22Rv1 (cell line): ENCODE results near the gene INTS2.
"Not testable (repeated sequence)": the region's sequence is repeated elsewhere in the genome, so short reads cannot be mapped to it uniquely, and the experiment has no call there.

Experiments used
- ZFX ChIP-seq: fragments of 450-650 bp; IDR thresholded peaks from 2 replicates; pipeline ENCODE4 v1.6.1; 2017; ENCODE audit warnings: antibody characterized with exemption, borderline replicate concordance
- TF ChIP-seq, protein P1 (sequence below): fragments of 450-650 bp; IDR thresholded peaks from 2 replicates; pipeline ENCODE4 v1.5.1; 2017; ENCODE audit warnings: mild to moderate bottlenecking

GRCh38 chr17:61860397-61860796 is 67.4 kb downstream of the INTS2 start:
- TF ChIP-seq, protein P1, sequence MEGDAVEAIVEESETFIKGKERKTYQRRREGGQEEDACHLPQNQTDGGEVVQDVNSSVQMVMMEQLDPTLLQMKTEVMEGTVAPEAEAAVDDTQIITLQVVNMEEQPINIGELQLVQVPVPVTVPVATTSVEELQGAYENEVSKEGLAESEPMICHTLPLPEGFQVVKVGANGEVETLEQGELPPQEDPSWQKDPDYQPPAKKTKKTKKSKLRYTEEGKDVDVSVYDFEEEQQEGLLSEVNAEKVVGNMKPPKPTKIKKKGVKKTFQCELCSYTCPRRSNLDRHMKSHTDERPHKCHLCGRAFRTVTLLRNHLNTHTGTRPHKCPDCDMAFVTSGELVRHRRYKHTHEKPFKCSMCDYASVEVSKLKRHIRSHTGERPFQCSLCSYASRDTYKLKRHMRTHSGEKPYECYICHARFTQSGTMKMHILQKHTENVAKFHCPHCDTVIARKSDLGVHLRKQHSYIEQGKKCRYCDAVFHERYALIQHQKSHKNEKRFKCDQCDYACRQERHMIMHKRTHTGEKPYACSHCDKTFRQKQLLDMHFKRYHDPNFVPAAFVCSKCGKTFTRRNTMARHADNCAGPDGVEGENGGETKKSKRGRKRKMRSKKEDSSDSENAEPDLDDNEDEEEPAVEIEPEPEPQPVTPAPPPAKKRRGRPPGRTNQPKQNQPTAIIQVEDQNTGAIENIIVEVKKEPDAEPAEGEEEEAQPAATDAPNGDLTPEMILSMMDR = not testable (repeated sequence)
- TF ChIP-seq ZFX = not testable (repeated sequence)
